ENCODE measurements around the gene OSBP2.
"Not testable (repeated sequence)": the region's sequence is repeated elsewhere in the genome, so short reads cannot be mapped to it uniquely, and the experiment has no call there.

OSBP2 gene

GRCh38 chr22:30718938-30719337 is 24.3 kb downstream of the OSBP2 start:
- Histone ChIP-seq H3K4me1 (ENCODE audit: insufficient read depth, low read length) (no peaks in the 10 kb centered on the region), H3K9ac (ENCODE audit: low read depth, low read length) (no peak overlapping the region), H3K4me3 (ENCODE audit: low read length) (no peak overlapping the region), H3K27me3 (ENCODE audit: insufficient read depth, low read length) (no peaks in the 10 kb centered on the region), H3K27ac (ENCODE audit: low read depth, low read length) (no peak overlapping the region), H3K9me3 (ENCODE audit: insufficient read depth, low read depth, low read length) (no peaks in the 10 kb centered on the region), H3K36me3 (ENCODE audit: insufficient read depth, low read length) (no peaks in the 10 kb centered on the region)
- WGBS, result 78% methylated on average over 3 of the region's 4 CpGs

DNA sequence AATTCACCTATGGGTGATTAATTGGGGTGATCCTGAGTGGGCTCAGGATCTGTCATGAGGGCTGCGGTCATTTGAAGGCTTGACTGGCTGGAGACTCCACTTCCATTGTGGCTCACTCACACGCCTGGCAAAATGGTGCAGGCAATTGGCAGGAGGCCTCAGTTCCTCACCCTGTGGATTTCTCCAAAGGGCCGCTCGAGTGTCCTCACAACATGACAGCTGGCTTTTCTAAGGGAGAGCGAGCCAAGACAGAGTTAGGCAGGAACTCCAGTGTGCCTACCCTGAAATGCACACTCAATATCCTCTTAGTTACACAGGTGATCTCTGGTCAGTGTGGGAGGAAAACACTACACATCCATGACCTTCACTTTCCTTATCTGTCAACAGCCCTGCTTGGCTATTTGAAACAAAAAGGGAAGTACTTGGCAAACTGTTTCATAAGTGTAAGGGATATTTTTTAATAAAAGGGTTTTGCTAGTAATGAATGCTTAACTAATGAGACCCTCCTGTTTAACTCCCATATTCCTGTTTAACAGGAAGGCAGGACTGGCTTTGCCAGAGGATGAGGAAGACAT is 25.7 kb downstream of the OSBP2 start:
- no peak overlapping the region for H3K27ac ChIP-seq (ENCODE audit: low read depth, low read length)
- no peak overlapping the region for H3K4me3 ChIP-seq (ENCODE audit: low read length)
- H3K9ac ChIP-seq (ENCODE audit: low read depth, low read length), result no peak overlapping the region
- H3K4me1 ChIP-seq (ENCODE audit: insufficient read depth, low read length), result no peaks in the 10 kb centered on the region
- WGBS, result 87% methylated on average over 5 of the region's 5 CpGs
- no peaks in the 10 kb centered on the region for H3K27me3 ChIP-seq (ENCODE audit: insufficient read depth, low read length)
- H3K36me3 ChIP-seq (ENCODE audit: insufficient read depth, low read length), result no peaks in the 10 kb centered on the region
- no peaks in the 10 kb centered on the region for H3K9me3 ChIP-seq (ENCODE audit: insufficient read depth, low read depth, low read length)

DNA sequence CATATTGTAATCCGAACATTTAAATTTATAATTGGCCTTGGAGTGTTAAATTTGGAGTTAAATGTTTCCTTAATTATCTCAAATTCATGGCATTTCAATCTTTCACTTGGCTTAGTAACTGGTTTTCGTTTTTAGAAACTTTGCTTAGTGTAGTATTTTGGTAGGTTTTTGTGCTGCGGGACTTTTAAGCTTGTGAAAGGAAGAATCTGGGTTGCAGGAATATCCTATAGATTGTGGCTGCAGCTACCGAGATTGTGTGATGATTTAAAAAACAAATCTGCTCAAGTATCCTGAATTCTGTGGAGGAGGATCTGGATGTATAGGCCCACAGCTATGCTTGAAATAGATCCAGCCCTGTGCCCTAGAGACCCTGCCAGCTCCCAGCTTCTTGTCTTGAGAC is 27.1 kb downstream of the OSBP2 start:
- no peaks in the 10 kb centered on the region for H3K36me3 ChIP-seq (ENCODE audit: insufficient read depth, low read length)
- H3K27me3 ChIP-seq (ENCODE audit: insufficient read depth, low read length), result no peaks in the 10 kb centered on the region
- H3K4me1 ChIP-seq (ENCODE audit: insufficient read depth, low read length), result no peaks in the 10 kb centered on the region
- H3K9me3 ChIP-seq (ENCODE audit: insufficient read depth, low read depth, low read length), result no peaks in the 10 kb centered on the region
- no peak overlapping the region for H3K4me3 ChIP-seq (ENCODE audit: low read length)
- WGBS, result 86% methylated on average over 3 of the region's 4 CpGs
- no peak overlapping the region for H3K9ac ChIP-seq (ENCODE audit: low read depth, low read length)
- H3K27ac ChIP-seq (ENCODE audit: low read depth, low read length), result no peak overlapping the region

GRCh38 chr22:30728826-30729225 is 34.2 kb downstream of the OSBP2 start:
- Histone ChIP-seq H3K36me3 (ENCODE audit: insufficient read depth, low read length) (no peaks in the 10 kb centered on the region), H3K9ac (ENCODE audit: low read depth, low read length) (no peak overlapping the region), H3K27ac (ENCODE audit: low read depth, low read length) (no peak overlapping the region), H3K27me3 (ENCODE audit: insufficient read depth, low read length) (no peaks in the 10 kb centered on the region), H3K4me3 (ENCODE audit: low read length) (no peak overlapping the region), H3K4me1 (ENCODE audit: insufficient read depth, low read length) (no peaks in the 10 kb centered on the region), H3K9me3 (ENCODE audit: insufficient read depth, low read depth, low read length) (no peaks in the 10 kb centered on the region)
- 98% methylated on average over 2 of the region's 2 CpGs for WGBS

- H3K27ac ChIP-seq (ENCODE audit: low read depth, low read length), result no peak overlapping the region
- H3K4me1 ChIP-seq (ENCODE audit: insufficient read depth, low read length), result no peaks in the 10 kb centered on the region
- no peak overlapping the region for H3K9ac ChIP-seq (ENCODE audit: low read depth, low read length)
- no peaks in the 10 kb centered on the region for H3K27me3 ChIP-seq (ENCODE audit: insufficient read depth, low read length)
- H3K4me3 ChIP-seq (ENCODE audit: low read length), result no peak overlapping the region
- H3K36me3 ChIP-seq (ENCODE audit: insufficient read depth, low read length), result no peaks in the 10 kb centered on the region
- no peaks in the 10 kb centered on the region for H3K9me3 ChIP-seq (ENCODE audit: insufficient read depth, low read depth, low read length)
- WGBS, result 95% methylated on average over 6 of the region's 6 CpGs
These were observed 37.0 kb downstream of the OSBP2 start for GRCh38 chr22:30731658-30732057.

- no peaks in the 10 kb centered on the region for H3K36me3 ChIP-seq (ENCODE audit: insufficient read depth, low read length)
- H3K4me1 ChIP-seq (ENCODE audit: insufficient read depth, low read length), result no peaks in the 10 kb centered on the region
- H3K4me3 ChIP-seq (ENCODE audit: low read length), result no peak overlapping the region
- no peak overlapping the region for H3K27ac ChIP-seq (ENCODE audit: low read depth, low read length)
- no peaks in the 10 kb centered on the region for H3K27me3 ChIP-seq (ENCODE audit: insufficient read depth, low read length)
- 95% methylated on average over 5 of the region's 5 CpGs for WGBS
- no peak overlapping the region for H3K9ac ChIP-seq (ENCODE audit: low read depth, low read length)
- no peaks in the 10 kb centered on the region for H3K9me3 ChIP-seq (ENCODE audit: insufficient read depth, low read depth, low read length)
These were observed 37.8 kb downstream of the OSBP2 start for GRCh38 chr22:30732426-30732825.

DNA sequence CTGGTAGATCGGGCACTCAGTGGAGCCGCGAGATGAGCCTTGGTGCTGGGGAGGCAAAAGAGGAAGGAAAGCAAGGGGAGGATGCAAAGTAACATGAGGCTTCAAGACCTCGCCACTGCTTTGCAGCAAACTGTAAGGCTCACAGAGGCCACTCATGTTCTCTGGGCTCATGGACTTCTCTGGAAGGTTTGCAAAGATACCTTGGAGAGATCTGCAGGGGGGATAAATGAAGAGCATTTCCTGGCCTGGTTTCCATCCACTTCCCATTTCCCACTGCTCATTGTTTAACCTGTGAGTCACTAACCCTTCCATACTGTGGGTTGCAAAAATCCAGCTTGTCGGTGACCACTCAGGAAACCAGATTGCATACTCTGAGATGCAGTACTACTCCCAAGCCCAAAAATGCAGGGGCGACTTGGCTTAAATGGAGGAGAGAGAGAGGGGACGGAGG is 38.5 kb downstream of the OSBP2 start:
- no peak overlapping the region for H3K9ac ChIP-seq (ENCODE audit: low read depth, low read length)
- H3K4me3 ChIP-seq (ENCODE audit: low read length), result no peak overlapping the region
- no peak overlapping the region for H3K27ac ChIP-seq (ENCODE audit: low read depth, low read length)
- H3K36me3 ChIP-seq (ENCODE audit: insufficient read depth, low read length), result no peaks in the 10 kb centered on the region
- WGBS, result 86% methylated on average over 7 of the region's 7 CpGs
- H3K27me3 ChIP-seq (ENCODE audit: insufficient read depth, low read length), result no peaks in the 10 kb centered on the region
- H3K4me1 ChIP-seq (ENCODE audit: insufficient read depth, low read length), result no peaks in the 10 kb centered on the region
- H3K9me3 ChIP-seq (ENCODE audit: insufficient read depth, low read depth, low read length), result no peaks in the 10 kb centered on the region

DNA sequence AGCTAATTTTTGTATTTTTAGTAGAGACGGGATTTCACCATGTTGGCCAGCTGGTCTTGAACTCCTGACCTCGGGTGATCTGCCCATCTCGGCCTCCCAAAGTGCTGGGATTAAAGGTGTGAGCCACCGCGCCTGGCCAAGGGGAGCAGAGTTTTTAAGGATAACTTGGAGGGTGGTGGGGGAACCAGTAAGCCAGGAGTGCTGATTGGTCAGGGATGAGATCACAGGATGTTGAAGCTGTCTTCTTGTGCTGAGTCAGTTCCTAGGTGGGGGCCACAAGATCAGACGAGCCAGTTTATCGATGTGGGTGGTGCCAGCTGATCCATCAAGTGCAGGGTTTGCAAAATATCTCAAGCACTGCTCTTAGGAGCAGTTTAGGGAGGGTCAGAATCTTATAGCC is 45.3 kb downstream of the OSBP2 start:
- H3K27ac ChIP-seq (ENCODE audit: low read depth, low read length); H3K4me3 ChIP-seq (ENCODE audit: low read length); H3K36me3 ChIP-seq (ENCODE audit: insufficient read depth, low read length); H3K27me3 ChIP-seq (ENCODE audit: insufficient read depth, low read length); H3K9ac ChIP-seq (ENCODE audit: low read depth, low read length); H3K4me1 ChIP-seq (ENCODE audit: insufficient read depth, low read length); H3K9me3 ChIP-seq (ENCODE audit: insufficient read depth, low read depth, low read length): not testable (repeated sequence)
- WGBS, result 90% methylated on average over 7 of the region's 7 CpGs

DNA sequence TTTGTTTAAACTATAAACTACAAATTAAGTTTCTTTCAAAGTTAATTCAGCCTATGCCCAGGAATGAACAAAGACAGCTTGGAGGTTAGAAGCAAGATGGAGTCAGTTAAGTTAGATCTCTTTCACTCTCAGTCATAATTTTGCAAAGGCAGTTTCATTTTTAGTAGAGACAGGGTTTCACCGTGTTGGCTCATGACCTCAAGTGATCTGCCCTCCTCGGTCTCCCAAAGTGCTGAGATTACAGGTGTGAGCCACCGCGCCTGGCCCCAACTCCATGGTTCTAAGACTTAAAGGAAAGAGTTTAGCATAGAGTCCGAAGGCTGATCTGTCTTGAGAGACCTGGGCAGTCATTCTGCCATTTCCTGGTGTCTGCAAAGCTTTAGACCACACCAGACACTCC is 45.8 kb downstream of the OSBP2 start:
- not testable (repeated sequence) for H3K27me3 ChIP-seq (ENCODE audit: insufficient read depth, low read length); H3K4me1 ChIP-seq (ENCODE audit: insufficient read depth, low read length); H3K9me3 ChIP-seq (ENCODE audit: insufficient read depth, low read depth, low read length); H3K4me3 ChIP-seq (ENCODE audit: low read length); H3K27ac ChIP-seq (ENCODE audit: low read depth, low read length); H3K9ac ChIP-seq (ENCODE audit: low read depth, low read length); H3K36me3 ChIP-seq (ENCODE audit: insufficient read depth, low read length)
- WGBS, result 95% methylated on average over 5 of the region's 5 CpGs

DNA sequence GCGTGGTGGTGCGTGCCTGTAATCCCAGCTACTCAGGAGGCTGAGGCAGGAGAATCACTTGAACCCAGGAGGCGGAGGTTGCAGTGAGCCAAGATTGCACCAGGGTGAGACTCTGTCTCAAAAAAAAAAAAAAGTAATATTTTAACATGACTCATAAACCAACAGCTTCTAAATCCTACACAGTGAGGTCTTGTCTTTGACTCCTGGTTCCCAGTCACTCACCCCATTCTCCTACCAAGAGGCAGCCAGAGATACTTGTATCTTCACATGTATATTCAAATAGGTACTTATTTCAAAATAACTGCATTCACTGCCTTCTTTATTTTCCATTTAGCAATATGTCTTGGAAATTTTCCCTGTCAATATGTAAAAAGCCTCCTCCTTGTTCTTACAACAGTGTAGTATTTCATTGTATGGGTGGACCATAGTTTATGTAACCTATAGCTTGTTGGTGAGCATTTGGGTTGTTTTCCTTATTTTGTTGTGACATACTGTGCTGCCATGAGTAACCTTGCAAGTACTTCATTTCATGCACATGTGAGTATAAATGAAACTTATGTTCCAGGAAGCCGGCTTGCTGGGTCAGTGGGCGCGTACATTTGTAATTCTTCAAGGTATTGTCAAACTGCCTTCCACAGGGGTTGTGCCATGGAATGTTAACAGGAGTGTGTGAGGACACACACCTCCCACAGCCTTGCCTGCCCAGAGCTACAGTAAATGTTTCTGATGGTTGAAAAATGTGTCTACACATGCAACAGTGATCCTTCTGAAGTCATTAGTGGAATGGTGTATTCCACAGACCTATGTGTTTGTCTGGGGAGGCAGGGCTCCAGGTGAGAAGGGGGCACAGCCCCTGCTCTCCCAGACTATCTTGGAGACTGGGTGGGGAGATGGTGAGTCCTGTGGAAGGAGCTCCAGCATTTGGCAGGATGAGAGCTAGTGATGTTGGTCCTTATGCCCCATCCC is 47.9 kb downstream of the OSBP2 start:
- Histone ChIP-seq H3K4me3 (ENCODE audit: low read length) (no peak overlapping the region), H3K9ac (ENCODE audit: low read depth, low read length) (no peak overlapping the region), H3K27me3 (ENCODE audit: insufficient read depth, low read length) (no peaks in the 10 kb centered on the region), H3K36me3 (ENCODE audit: insufficient read depth, low read length) (no peaks in the 10 kb centered on the region), H3K4me1 (ENCODE audit: insufficient read depth, low read length) (peaks cover 6% of the 10 kb centered on the region; the same call in 1 of the 2 replicates), H3K9me3 (ENCODE audit: insufficient read depth, low read depth, low read length) (no peaks in the 10 kb centered on the region), H3K27ac (ENCODE audit: low read depth, low read length) (no peak overlapping the region)
- 93% methylated on average over 6 of the region's 6 CpGs for WGBS

DNA sequence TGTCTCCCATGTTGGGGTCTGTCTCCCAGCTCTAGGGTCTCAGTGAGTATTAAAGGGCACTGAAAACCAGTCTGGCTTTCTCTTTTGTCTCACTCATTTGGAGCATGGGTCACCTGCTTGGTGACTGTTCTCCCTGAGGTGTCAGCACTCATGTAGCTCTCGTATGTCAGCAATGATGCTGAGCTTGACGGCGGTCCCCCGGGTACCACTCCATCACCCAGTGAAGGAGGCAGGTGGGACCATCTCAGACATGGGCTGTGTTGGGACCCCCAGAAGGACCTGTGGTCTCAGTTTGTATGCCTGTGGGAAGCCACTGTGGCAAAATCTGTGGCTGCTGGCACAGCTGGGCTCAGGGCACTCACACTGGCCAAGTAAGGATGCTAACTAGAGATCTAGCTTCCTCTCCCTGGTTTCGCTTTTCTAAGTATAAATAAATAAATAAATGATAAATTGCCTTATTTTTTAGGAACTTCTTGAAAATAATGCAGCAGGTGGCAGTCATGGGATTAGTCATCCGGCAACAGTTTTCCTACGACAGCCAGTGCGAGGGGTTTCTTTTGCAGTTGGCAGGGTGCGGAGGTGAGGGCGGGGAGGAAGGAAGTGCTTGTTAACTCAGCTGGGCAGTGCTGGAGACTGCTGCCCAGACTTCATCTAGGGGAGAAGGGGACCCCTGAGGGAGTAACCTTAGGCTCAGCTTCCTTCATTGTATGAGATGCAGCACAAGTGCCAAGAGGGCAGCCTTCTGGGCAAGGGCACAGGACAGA is 48.8 kb downstream of the OSBP2 start:
- peaks cover 6% of the 10 kb centered on the region; the same call in 1 of the 2 replicates for H3K4me1 ChIP-seq (ENCODE audit: insufficient read depth, low read length)
- H3K9me3 ChIP-seq (ENCODE audit: insufficient read depth, low read depth, low read length), result no peaks in the 10 kb centered on the region
- H3K9ac ChIP-seq (ENCODE audit: low read depth, low read length), result no peak overlapping the region
- WGBS, result 93% methylated on average over 9 of the region's 10 CpGs
- H3K4me3 ChIP-seq (ENCODE audit: low read length), result no peak overlapping the region
- H3K27me3 ChIP-seq (ENCODE audit: insufficient read depth, low read length), result no peaks in the 10 kb centered on the region
- no peak overlapping the region for H3K27ac ChIP-seq (ENCODE audit: low read depth, low read length)
- no peaks in the 10 kb centered on the region for H3K36me3 ChIP-seq (ENCODE audit: insufficient read depth, low read length)

Data from HUES64 (cell line).